Measurements from ENCODE around the gene NEU2.

NEU2 gene

DNA sequence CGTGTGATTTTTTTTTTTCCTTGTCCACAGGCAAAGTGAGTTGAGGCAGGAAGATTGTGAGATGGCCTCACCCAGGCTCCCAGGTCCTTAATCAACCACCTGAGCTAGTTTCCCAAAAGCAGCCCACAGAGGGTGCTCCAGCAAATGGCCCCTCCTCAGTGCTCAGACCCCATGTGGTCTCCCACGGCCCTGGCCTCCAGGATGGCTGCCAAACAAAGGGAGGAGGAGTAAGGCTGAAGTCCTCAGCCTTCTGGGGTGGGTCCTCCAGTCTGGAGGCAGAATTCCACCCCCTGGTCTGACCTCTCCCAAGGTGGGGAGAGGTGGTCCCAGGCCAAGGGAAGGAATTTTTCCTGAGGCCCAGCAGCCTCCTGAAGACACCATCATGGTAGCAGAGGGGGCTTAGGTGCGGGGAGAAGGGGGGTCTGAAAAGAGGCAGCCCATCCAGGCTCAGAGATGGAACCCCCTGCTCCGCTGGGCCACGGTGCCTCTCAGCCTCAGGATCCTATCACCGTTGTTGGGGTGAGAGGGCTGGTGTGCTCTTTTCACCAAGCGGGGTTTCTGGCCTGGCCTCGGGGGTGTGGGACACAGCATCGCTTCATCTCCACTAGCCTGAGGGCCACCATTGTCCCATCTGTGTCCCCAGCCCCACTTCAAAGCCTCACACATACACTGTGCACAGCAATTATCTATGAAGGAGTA lies 21.8 kb upstream of the NEU2 start:
- DNase-seq (ENCODE audit: extremely low read depth, low read depth), result no peak
- TF ChIP-seq, protein P1, sequence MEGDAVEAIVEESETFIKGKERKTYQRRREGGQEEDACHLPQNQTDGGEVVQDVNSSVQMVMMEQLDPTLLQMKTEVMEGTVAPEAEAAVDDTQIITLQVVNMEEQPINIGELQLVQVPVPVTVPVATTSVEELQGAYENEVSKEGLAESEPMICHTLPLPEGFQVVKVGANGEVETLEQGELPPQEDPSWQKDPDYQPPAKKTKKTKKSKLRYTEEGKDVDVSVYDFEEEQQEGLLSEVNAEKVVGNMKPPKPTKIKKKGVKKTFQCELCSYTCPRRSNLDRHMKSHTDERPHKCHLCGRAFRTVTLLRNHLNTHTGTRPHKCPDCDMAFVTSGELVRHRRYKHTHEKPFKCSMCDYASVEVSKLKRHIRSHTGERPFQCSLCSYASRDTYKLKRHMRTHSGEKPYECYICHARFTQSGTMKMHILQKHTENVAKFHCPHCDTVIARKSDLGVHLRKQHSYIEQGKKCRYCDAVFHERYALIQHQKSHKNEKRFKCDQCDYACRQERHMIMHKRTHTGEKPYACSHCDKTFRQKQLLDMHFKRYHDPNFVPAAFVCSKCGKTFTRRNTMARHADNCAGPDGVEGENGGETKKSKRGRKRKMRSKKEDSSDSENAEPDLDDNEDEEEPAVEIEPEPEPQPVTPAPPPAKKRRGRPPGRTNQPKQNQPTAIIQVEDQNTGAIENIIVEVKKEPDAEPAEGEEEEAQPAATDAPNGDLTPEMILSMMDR (IDR thresholded peaks at IDR 0.05; ENCODE audit: low read depth, low read length, missing control alignments), result no peak
- no peak overlapping the region for H3K4me3 ChIP-seq (replicated peaks; ENCODE audit: low read depth, low read length)

DNA sequence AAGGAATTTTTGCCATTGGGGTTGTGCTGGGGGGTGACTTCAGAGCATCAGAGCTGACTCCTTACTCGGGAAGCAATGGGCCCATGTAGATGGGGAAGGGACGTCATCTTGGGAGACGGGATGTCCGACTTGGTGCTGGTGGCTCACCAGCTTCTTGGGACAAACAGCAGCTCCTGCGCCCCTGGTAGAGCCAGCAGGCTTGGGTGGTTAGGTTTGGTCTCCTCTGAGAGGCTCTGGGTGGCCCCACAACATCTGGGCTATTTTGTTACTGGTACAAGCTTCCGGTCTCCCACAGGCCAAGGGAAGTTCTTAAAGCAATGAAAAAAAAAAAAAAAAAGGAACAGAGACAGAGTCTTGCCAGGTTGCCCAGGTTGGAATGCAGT lies 21.2 kb upstream of the NEU2 start:
- TF ChIP-seq, protein P1 (IDR thresholded peaks at IDR 0.05; ENCODE audit: low read depth, low read length, missing control alignments), result no peak

DNA sequence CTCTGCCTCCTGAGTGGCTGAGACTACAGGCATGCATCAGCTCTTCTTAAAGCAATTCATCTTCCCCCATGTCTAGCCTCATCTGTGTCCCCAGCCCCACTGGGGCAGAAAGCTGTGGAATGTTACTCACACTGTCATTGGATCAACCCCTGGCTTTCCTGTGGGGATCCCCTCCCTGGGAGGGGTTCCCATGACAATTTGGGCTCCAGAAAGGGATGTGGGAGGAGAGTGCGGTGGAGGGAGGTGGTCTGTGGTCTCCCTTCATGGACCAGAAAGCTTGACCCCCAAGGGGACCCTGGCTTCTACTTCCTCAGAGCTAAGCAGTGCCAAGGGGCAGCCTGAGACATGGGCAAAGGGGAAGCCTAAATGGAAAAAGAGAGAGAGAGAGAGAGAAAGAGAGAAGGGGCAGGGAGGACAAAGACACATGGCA lies 20.8 kb upstream of the NEU2 start:
- no peak for DNase-seq (ENCODE audit: extremely low read depth, low read depth)
- H3K4me3 ChIP-seq (replicated peaks; ENCODE audit: low read depth, low read length), result no peak overlapping the region
- TF ChIP-seq, protein P1 (IDR thresholded peaks at IDR 0.05; ENCODE audit: low read depth, low read length, missing control alignments), result no peak

More for the DNA sequence above, 21.2 kb upstream of the NEU2 start:
- no peak overlapping the region for H3K4me3 ChIP-seq (replicated peaks; ENCODE audit: low read depth, low read length)
- no peak for DNase-seq (ENCODE audit: extremely low read depth, low read depth)

DNA sequence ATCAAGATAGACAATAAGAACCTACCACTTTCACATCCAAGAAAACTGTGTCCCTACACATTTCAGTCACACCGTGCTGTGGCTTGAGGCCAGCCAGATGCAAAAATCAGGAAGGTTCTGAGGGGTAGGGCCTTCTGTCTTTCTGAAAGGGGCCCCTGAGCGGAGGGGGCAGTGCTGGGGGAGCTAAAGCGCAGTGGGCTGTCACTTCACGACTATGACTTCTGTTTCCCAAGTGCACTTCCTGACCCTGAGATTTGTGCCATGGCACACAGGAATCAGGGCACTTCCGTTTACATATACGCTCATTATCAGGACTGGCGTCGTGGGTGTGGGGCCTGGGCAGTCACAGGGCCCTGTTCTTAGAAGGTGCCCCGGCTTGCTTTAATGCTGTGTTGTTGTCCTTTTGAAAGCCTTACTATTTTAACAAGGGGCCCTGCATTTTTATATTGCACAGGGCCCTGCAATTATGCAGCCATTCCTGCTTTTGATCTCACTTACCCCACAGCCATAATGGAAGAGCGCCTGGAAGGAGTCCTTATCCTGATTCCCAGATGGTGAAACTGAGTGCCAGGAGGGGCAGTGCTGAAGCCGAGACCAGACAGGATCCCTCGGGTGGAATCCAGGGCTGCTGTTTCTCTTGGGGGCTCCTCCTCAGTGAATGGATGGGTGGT lies 20.0 kb upstream of the NEU2 start:
- H3K4me3 ChIP-seq (replicated peaks; ENCODE audit: low read depth, low read length), result no peak overlapping the region
- no peak for DNase-seq (ENCODE audit: extremely low read depth, low read depth)
- TF ChIP-seq, protein P1 (IDR thresholded peaks at IDR 0.05; ENCODE audit: low read depth, low read length, missing control alignments), result no peak

DNA sequence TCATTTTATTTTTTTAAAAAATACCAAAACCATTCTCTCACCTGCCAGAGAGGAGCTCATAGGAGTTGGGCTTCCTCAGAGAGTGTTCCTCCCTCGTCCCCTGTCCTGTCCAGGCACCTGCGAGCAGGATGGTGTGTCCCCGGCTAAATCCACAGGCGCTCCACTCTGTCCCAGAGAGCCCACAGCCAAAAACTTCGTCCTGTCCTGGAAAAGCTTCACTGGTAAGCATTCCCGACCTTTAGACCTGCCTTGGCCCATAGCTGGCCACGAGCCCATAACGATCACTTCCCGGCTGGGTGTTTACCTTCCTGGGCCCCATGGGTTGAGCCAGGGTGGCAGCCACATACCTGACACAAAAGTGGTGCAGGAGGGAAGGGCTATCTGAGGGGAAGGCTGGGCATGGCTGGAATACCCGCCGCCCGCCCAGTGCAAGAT lies 19.4 kb upstream of the NEU2 start, which contains the start of gene NGEF:
NGEF (minus strand) TSS at position 230 of the 435 bp plus-strand sequence. CDS start 38,366 bp downstream, outside the sequence.
- TF ChIP-seq, protein P1 (IDR thresholded peaks at IDR 0.05; ENCODE audit: low read depth, low read length, missing control alignments), result no peak
- no peak within 1 kb of the TSS for H3K4me3 ChIP-seq (replicated peaks; ENCODE audit: low read depth, low read length)
- DNase-seq (ENCODE audit: extremely low read depth, low read depth), result no peak

DNA sequence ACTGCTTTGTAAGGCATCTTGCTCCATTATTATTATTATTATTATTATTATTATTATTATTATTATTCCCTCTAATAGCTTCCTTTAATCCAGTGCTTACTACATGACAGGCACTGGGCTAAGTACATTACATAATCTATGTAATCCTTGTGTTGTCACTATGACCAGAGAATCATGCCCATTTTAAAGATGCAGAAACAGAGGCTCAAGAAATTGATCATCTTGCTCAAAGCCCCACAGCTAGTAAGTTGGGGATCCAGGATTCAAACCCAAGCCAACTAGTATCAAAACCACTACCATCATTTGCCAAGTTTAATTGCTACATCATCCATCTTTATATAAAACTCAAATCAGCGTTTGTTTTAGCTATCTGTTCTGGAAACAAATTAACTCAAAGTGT lies 18.8 kb upstream of the NEU2 start:
- H3K4me3 ChIP-seq (replicated peaks; ENCODE audit: low read depth, low read length), result no peak overlapping the region
- DNase-seq (ENCODE audit: extremely low read depth, low read depth), result no peak
- TF ChIP-seq, protein P1 (IDR thresholded peaks at IDR 0.05; ENCODE audit: low read depth, low read length, missing control alignments), result no peak
